SK-N-SH treated with all-trans-retinoic acid at 6 μM for 48 hours (cell line): Measurements from ENCODE around the gene IL17REL.

Experiments
- ATAC-seq: fragments of 200-7000 bp; cut with Tn5 transposase; 3 replicates; pipeline ENCODE4 v1.9.1; 2020; ENCODE audit warnings: mild to moderate bottlenecking, moderate library complexity
- ARNTL ChIP-seq: fragments of 450-650 bp; formaldehyde crosslinking; IDR thresholded peaks from 2 replicates; pipeline ENCODE4 v1.5.0; 2020; ENCODE audit warnings: low read depth, mild to moderate bottlenecking, moderate library complexity, borderline replicate concordance
- BACH2 ChIP-seq: fragments of 250-450 bp; sonication (Bioruptor Pico); IDR thresholded peaks from 2 replicates; pipeline ENCODE4 v1.9.0; 2021; ENCODE audit warnings: mild to moderate bottlenecking, borderline replicate concordance
- CSDC2 ChIP-seq: fragments of 250-450 bp; sonication (Bioruptor Pico); IDR thresholded peaks from 2 replicates; pipeline ENCODE4 v1.5.0; 2020; ENCODE audit warnings: mild to moderate bottlenecking, moderate library complexity
- ESRRG ChIP-seq: fragments of 250-450 bp; sonication (Bioruptor Pico); IDR thresholded peaks from 2 replicates; pipeline ENCODE4 v1.6.1; 2021; ENCODE audit warnings: mild to moderate bottlenecking
- GLIS3 ChIP-seq: fragments of 250-450 bp; sonication (Bioruptor Pico); IDR thresholded peaks from 2 replicates; pipeline ENCODE4 v1.5.0; 2020; ENCODE audit warnings: mild to moderate bottlenecking, moderate library complexity
- ISL1 ChIP-seq: fragments of 250-450 bp; sonication (Bioruptor Pico); IDR thresholded peaks from 2 replicates; pipeline ENCODE4 v2.1.2; 2022; ENCODE audit warnings: mild to moderate bottlenecking, moderate library complexity
- OSR1 ChIP-seq: fragments of 250-450 bp; sonication (Bioruptor Pico); IDR thresholded peaks from 2 replicates; pipeline ENCODE4 v1.8.0; 2022; ENCODE audit warnings: moderate library complexity, mild to moderate bottlenecking, inconsistent platforms
- PPARA ChIP-seq: fragments of 250-450 bp; sonication (Bioruptor Pico); IDR thresholded peaks from 2 replicates; pipeline ENCODE4 v1.5.0; 2020; ENCODE audit warnings: mild to moderate bottlenecking, borderline replicate concordance
- RARB ChIP-seq: fragments of 250-450 bp; sonication (Bioruptor Pico); IDR thresholded peaks from 2 replicates; pipeline ENCODE4 v1.8.0; 2021; ENCODE audit warnings: mild to moderate bottlenecking, moderate library complexity
- TCF4 ChIP-seq: fragments of 250-450 bp; sonication (Bioruptor Pico); IDR thresholded peaks from 2 replicates; pipeline ENCODE4 v1.8.0; 2021; ENCODE audit warnings: mild to moderate bottlenecking, moderate library complexity, borderline replicate concordance
- TOX ChIP-seq: fragments of 250-450 bp; sonication (Bioruptor Pico); IDR thresholded peaks from 2 replicates; pipeline ENCODE4 v1.8.0; 2021; ENCODE audit warnings: mild to moderate bottlenecking, moderate library complexity, borderline replicate concordance
- ZC3H10 ChIP-seq: fragments of 250-450 bp; sonication (Bioruptor Pico); IDR thresholded peaks from 2 replicates; pipeline ENCODE4 v1.5.1; 2021; ENCODE audit warnings: mild to moderate bottlenecking, moderate library complexity
- ZFP3 ChIP-seq: fragments of 250-450 bp; sonication (Bioruptor Pico); IDR thresholded peaks from 2 replicates; pipeline ENCODE4 v1.5.0; 2020; ENCODE audit warnings: mild to moderate bottlenecking, moderate library complexity
- ZFP30 ChIP-seq: fragments of 450-650 bp; formaldehyde crosslinking; IDR thresholded peaks from 2 replicates; pipeline ENCODE4 v1.5.0; 2022; ENCODE audit warnings: mild to moderate bottlenecking, moderate library complexity
- ZNF70 ChIP-seq: fragments of 450-650 bp; formaldehyde crosslinking; IDR thresholded peaks from 2 replicates; pipeline ENCODE4 v1.5.0; 2020; ENCODE audit warnings: mild to moderate bottlenecking, moderate library complexity
- ZNF8 ChIP-seq: fragments of 450-650 bp; formaldehyde crosslinking; IDR thresholded peaks from 2 replicates; pipeline ENCODE4 v1.5.0; 2020; ENCODE audit warnings: mild to moderate bottlenecking, moderate library complexity
- TF ChIP-seq, protein P1 (sequence below): fragments of 250-450 bp; sonication (Bioruptor Pico); IDR thresholded peaks from 2 replicates; pipeline ENCODE4 v1.5.0; 2020; ENCODE audit warnings: mild to moderate bottlenecking, moderate library complexity
- TF ChIP-seq, protein P2 (sequence below): fragments of 250-450 bp; sonication (Bioruptor Pico); IDR thresholded peaks from 2 replicates; pipeline ENCODE4 v1.8.0; 2021; ENCODE audit warnings: low read depth, mild to moderate bottlenecking, moderate library complexity, borderline replicate concordance
- TF ChIP-seq, protein P3 (sequence below): fragments of 250-450 bp; sonication (Bioruptor Pico); IDR thresholded peaks from 2 replicates; pipeline ENCODE4 v1.5.1; 2020; ENCODE audit warnings: low read depth, mild to moderate bottlenecking, moderate library complexity
- TF ChIP-seq, protein P4 (sequence below): fragments of 250-450 bp; sonication (Bioruptor Pico); IDR thresholded peaks from 2 replicates; pipeline ENCODE4 v1.5.1; 2021; ENCODE audit warnings: mild to moderate bottlenecking, moderate library complexity
- TF ChIP-seq, protein P5 (sequence below): fragments of 250-450 bp; sonication (Bioruptor Pico); IDR thresholded peaks from 2 replicates; pipeline ENCODE4 v1.8.0; 2020; ENCODE audit warnings: mild to moderate bottlenecking, moderate library complexity, borderline replicate concordance

The IL17REL gene

DNA sequence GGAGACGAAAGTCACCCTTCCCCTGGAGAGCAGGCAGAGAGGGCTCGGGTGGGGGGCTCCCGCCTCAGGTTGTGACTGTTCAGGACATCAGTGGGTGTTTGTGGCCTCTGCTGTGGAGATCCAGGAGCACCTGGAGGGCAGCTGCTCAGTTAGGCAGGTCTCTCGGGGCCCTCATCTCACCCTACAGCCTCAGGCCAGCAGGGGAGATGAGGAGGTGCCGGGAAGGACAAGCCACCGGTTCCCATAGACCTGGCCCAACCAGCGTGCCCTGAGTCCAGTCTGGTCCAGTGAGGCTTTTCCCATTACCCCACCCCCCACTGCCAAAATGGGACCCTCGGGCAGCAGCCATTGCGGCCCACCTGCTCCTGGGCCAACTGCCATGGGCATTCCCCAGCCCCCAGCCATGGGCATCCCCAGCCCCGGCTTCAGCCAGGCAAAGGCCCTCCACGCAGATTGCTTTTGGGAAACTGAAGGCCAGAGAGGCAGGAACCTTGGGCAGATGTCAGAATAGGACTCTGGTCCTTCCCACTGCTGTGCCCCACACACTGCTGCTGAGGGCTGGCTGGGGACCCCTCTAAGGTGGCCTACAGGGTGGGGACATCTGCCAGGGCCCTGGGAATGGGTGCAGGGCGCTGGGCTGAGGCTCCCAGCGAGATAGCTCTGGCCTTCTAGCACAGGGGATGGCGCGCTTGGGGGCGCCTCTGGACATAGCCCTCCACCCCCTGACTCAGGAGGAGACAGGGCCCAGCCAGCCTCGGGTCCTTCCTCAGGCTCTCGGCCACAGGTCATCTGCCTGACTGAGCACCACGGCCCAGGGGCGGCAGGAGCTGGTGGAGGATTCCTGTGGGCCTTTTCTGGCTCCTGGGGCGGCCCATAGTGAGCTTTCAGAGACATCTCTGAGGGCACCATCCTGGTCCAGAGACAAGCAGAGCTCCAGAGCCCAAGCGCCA lies 47.2 kb downstream of the IL17REL start:
- no peak for ATAC-seq
- TF ChIP-seq PPARA (CRISPR knock-in tag): no peak
- TF ChIP-seq, protein P1, sequence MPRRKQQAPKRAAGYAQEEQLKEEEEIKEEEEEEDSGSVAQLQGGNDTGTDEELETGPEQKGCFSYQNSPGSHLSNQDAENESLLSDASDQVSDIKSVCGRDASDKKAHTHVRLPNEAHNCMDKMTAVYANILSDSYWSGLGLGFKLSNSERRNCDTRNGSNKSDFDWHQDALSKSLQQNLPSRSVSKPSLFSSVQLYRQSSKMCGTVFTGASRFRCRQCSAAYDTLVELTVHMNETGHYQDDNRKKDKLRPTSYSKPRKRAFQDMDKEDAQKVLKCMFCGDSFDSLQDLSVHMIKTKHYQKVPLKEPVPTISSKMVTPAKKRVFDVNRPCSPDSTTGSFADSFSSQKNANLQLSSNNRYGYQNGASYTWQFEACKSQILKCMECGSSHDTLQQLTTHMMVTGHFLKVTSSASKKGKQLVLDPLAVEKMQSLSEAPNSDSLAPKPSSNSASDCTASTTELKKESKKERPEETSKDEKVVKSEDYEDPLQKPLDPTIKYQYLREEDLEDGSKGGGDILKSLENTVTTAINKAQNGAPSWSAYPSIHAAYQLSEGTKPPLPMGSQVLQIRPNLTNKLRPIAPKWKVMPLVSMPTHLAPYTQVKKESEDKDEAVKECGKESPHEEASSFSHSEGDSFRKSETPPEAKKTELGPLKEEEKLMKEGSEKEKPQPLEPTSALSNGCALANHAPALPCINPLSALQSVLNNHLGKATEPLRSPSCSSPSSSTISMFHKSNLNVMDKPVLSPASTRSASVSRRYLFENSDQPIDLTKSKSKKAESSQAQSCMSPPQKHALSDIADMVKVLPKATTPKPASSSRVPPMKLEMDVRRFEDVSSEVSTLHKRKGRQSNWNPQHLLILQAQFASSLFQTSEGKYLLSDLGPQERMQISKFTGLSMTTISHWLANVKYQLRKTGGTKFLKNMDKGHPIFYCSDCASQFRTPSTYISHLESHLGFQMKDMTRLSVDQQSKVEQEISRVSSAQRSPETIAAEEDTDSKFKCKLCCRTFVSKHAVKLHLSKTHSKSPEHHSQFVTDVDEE: no peak
- no peak for TF ChIP-seq BACH2
- no peak for TF ChIP-seq OSR1 (CRISPR knock-in tag)
- TF ChIP-seq, protein P2, sequence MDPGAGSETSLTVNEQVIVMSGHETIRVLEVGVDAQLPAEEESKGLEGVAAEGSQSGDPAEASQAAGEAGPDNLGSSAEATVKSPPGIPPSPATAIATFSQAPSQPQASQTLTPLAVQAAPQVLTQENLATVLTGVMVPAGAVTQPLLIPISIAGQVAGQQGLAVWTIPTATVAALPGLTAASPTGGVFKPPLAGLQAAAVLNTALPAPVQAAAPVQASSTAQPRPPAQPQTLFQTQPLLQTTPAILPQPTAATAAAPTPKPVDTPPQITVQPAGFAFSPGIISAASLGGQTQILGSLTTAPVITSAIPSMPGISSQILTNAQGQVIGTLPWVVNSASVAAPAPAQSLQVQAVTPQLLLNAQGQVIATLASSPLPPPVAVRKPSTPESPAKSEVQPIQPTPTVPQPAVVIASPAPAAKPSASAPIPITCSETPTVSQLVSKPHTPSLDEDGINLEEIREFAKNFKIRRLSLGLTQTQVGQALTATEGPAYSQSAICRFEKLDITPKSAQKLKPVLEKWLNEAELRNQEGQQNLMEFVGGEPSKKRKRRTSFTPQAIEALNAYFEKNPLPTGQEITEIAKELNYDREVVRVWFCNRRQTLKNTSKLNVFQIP (CRISPR knock-in tag): no peak
- no peak for TF ChIP-seq GLIS3 (CRISPR knock-in tag)
- TF ChIP-seq, protein P3, sequence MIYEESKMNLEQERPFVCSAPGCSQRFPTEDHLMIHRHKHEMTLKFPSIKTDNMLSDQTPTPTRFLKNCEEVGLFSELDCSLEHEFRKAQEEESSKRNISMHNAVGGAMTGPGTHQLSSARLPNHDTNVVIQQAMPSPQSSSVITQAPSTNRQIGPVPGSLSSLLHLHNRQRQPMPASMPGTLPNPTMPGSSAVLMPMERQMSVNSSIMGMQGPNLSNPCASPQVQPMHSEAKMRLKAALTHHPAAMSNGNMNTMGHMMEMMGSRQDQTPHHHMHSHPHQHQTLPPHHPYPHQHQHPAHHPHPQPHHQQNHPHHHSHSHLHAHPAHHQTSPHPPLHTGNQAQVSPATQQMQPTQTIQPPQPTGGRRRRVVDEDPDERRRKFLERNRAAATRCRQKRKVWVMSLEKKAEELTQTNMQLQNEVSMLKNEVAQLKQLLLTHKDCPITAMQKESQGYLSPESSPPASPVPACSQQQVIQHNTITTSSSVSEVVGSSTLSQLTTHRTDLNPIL (CRISPR knock-in tag): no peak

DNA sequence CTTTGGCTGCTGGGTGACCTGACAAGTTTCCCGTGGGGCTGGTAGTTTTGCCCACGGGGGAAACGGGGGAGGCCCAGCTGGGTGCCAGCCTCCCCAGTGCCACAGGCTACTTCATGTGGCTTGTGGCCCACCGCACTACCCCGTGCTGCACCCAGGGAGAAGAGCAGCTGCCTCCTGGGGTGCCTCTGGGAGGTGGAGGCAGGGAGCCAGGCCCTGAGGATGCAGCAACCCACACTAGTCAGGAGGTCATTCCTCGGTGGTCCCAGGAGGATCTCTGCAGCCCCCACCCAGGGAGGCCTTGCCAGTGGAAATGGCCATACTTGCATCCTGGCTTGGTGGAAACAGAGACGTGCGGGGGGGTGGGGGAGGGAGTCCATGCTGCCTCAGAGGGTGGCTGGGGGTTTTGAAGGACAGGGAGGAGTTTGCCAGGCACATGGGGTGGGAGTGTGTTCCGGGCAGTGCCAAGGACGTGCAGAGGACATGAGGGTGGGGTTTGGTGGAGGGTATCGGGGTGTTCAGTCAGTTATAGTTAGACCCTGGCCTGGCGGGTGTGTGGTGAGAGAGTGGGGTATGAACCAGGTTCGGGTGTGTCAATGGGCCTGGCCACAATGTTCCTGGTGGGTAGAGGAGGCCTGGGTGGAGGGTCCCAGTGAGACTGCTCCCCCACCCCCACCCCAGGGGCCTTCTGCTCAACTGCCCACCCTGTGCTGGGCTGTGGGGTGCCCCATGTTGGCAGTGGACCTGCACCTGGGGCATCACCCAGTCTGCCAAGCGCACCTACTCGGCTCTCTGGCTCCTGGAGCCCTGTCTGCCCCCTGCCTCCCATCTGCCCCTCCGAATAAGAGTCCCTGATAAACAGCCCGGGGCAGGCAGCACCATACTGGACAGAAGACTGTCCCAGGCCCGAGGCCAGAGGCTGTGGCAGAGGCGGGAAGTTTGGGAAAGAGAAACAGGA lies 48.2 kb downstream of the IL17REL start:
- TF ChIP-seq ZC3H10 (CRISPR knock-in tag) (no peak), ZFP30 (no peak), ZNF70 (CRISPR knock-in tag) (no peak), TCF4 (CRISPR knock-in tag) (no peak), GLIS3 (CRISPR knock-in tag) (no peak), CSDC2 (CRISPR knock-in tag) (no peak), ZFP3 (CRISPR knock-in tag) (no peak), BACH2 (no peak), RARB (CRISPR knock-in tag) (no peak), ZNF8 (no peak), ESRRG (CRISPR knock-in tag) (no peak), PPARA (CRISPR knock-in tag) (no peak), TOX (no peak), ISL1 (no peak), ARNTL (CRISPR knock-in tag) (no peak)
- TF ChIP-seq, protein P4, sequence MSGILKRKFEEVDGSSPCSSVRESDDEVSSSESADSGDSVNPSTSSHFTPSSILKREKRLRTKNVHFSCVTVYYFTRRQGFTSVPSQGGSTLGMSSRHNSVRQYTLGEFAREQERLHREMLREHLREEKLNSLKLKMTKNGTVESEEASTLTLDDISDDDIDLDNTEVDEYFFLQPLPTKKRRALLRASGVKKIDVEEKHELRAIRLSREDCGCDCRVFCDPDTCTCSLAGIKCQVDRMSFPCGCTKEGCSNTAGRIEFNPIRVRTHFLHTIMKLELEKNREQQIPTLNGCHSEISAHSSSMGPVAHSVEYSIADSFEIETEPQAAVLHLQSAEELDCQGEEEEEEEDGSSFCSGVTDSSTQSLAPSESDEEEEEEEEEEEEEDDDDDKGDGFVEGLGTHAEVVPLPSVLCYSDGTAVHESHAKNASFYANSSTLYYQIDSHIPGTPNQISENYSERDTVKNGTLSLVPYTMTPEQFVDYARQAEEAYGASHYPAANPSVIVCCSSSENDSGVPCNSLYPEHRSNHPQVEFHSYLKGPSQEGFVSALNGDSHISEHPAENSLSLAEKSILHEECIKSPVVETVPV: no peak
- TF ChIP-seq, protein P2 (CRISPR knock-in tag): no peak
- TF ChIP-seq, protein P3 (CRISPR knock-in tag): no peak
- TF ChIP-seq, protein P5, sequence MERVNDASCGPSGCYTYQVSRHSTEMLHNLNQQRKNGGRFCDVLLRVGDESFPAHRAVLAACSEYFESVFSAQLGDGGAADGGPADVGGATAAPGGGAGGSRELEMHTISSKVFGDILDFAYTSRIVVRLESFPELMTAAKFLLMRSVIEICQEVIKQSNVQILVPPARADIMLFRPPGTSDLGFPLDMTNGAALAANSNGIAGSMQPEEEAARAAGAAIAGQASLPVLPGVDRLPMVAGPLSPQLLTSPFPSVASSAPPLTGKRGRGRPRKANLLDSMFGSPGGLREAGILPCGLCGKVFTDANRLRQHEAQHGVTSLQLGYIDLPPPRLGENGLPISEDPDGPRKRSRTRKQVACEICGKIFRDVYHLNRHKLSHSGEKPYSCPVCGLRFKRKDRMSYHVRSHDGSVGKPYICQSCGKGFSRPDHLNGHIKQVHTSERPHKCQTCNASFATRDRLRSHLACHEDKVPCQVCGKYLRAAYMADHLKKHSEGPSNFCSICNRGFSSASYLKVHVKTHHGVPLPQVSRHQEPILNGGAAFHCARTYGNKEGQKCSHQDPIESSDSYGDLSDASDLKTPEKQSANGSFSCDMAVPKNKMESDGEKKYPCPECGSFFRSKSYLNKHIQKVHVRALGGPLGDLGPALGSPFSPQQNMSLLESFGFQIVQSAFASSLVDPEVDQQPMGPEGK: no peak
- TF ChIP-seq, protein P1: no peak

More for the DNA sequence above, 48.2 kb downstream of the IL17REL start:
- ATAC-seq: no peak
